ENCODE measurements around the gene SLC24A3. TPM values are rescaled to one million over a fixed set of nuclear protein-coding genes. Genes with fewer than 3 reads are reported as not detected.

Gene SLC24A3
- total RNA-seq, 3 donors from 2014 or later: 4.3 to 34.9 (median 5.7) TPM

- no peaks in the 10 kb centered on the region for H3K4me1 ChIP-seq (ENCODE audit: low read depth)
- DNase-seq (no peak), ATAC-seq (no peak)
- H3K36me3 ChIP-seq (ENCODE audit: low read depth): no peaks in the 10 kb centered on the region
- TF ChIP-seq CTCF (IDR thresholded peaks at IDR 0.05): no peak
- intact Hi-C loops (cut with DNase I, micrococcal nuclease): no loop called here
- no peaks in the 10 kb centered on the region for H3K9me3 ChIP-seq
- no peak overlapping the region for H3K4me3 ChIP-seq
Observed at GRCh38 chr20:19539191-19539590, 326.7 kb downstream of the SLC24A3 start.

- Histone ChIP-seq H3K36me3 (ENCODE audit: low read depth) (no peaks in the 10 kb centered on the region), H3K9me3 (no peaks in the 10 kb centered on the region), H3K4me3 (no peak overlapping the region), H3K4me1 (ENCODE audit: low read depth) (no peaks in the 10 kb centered on the region)
- intact Hi-C loops (cut with DNase I, micrococcal nuclease): no loop called here
- ATAC-seq: no peak
- no peak for TF ChIP-seq CTCF (IDR thresholded peaks at IDR 0.05)
- no peak for DNase-seq
Observed at GRCh38 chr20:19540392-19540791, 327.9 kb downstream of the SLC24A3 start.

- H3K4me1 ChIP-seq (ENCODE audit: low read depth): no peaks in the 10 kb centered on the region
- intact Hi-C loops (cut with DNase I, micrococcal nuclease): no loop called here
- no peak overlapping the region for H3K4me3 ChIP-seq
- ATAC-seq (no peak), DNase-seq (no peak)
- no peaks in the 10 kb centered on the region for H3K9me3 ChIP-seq
- no peak for TF ChIP-seq CTCF (IDR thresholded peaks at IDR 0.05)
- H3K36me3 ChIP-seq (ENCODE audit: low read depth): no peaks in the 10 kb centered on the region
Observed at GRCh38 chr20:19543101-19543500, 330.7 kb downstream of the SLC24A3 start.

GRCh38 chr20:19544684-19545083, 332.2 kb downstream of the SLC24A3 start:
- Histone ChIP-seq H3K4me3 (no peak overlapping the region), H3K36me3 (ENCODE audit: low read depth) (no peaks in the 10 kb centered on the region), H3K9me3 (no peaks in the 10 kb centered on the region), H3K4me1 (ENCODE audit: low read depth) (no peaks in the 10 kb centered on the region)
- intact Hi-C loops (cut with DNase I, micrococcal nuclease): no loop called here
- no peak for DNase-seq
- ATAC-seq: no peak
- no peak for TF ChIP-seq CTCF (IDR thresholded peaks at IDR 0.05)

GRCh38 chr20:19546648-19547047, 334.2 kb downstream of the SLC24A3 start:
- no peak for DNase-seq
- H3K36me3 ChIP-seq (ENCODE audit: low read depth): no peaks in the 10 kb centered on the region
- no peaks in the 10 kb centered on the region for H3K9me3 ChIP-seq
- no peak for ATAC-seq
- no peaks in the 10 kb centered on the region for H3K4me1 ChIP-seq (ENCODE audit: low read depth)
- no peak overlapping the region for H3K4me3 ChIP-seq
- intact Hi-C loops (cut with DNase I, micrococcal nuclease): no loop called here
- TF ChIP-seq CTCF (IDR thresholded peaks at IDR 0.05): no peak

- no peaks in the 10 kb centered on the region for H3K4me1 ChIP-seq (ENCODE audit: low read depth)
- no peak for DNase-seq
- no peak for TF ChIP-seq CTCF (IDR thresholded peaks at IDR 0.05)
- no peak overlapping the region for H3K4me3 ChIP-seq
- no peaks in the 10 kb centered on the region for H3K36me3 ChIP-seq (ENCODE audit: low read depth)
- no peaks in the 10 kb centered on the region for H3K9me3 ChIP-seq
- ATAC-seq: no peak
- intact Hi-C loops (cut with DNase I, micrococcal nuclease): no loop called here
Observed at GRCh38 chr20:19547547-19547946, 335.1 kb downstream of the SLC24A3 start.
